Measurements from ENCODE around the gene FITM2. TPM values are rescaled to one million over a fixed set of nuclear protein-coding genes. Genes with fewer than 3 reads are reported as not detected.

The FITM2 gene
- total RNA-seq, 4 donors from 2014 or later, result 1.2 to 9.8 (median 6.7) TPM

DNA sequence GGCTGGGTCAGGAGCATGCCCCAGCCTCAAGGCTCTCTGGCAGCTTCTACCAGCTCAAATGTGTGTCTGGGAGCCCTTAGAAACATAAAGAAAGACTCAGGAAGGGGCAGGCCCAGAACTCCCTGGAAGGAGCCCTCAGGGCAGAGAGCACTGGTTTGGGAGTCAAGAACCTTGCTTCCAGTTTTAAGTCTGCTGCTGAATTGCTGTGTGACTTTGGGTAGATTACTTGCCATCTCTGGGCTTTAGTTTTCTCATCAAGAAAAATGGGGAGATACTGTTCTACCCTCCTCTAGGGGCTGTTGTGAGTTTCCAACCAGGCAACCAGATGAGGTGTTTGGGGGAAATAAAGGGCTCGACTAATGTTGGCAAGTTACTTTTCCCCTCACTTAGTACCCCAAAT, 55.1 kb downstream of the FITM2 start:
- intact Hi-C loops (cut with DNase I; ENCODE audit: low total_unique reads), result no loop called here
- TF ChIP-seq POLR2A (IDR thresholded peaks at IDR 0.05) (no peak), CTCF (IDR thresholded peaks at IDR 0.05) (no peak)

DNA sequence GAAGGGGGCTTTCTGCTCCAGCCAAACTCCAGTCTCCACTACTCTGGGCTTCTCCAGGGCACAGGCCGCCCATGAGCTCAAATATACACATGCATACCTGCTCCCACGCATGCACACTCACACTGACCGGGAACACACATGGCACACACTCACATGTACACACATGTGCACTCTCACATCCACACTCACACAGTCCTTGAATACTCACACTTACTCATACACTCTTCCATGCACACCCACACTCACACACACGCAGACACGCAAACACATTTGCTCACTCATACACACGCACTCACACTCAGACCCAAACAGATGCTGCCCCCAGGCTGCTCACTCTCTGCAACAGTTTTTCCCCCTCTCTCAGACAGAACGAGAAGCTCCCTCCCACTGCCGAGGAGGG, 56.9 kb downstream of the FITM2 start:
- Histone ChIP-seq H3K27ac (no peak overlapping the region), H3K27me3 (no peaks in the 10 kb centered on the region), H3K4me1 (no peaks in the 10 kb centered on the region), H3K36me3 (no peaks in the 10 kb centered on the region), H3K9me3 (no peaks in the 10 kb centered on the region), H3K4me3 (no peak overlapping the region)
- DNase-seq, result no peak
- intact Hi-C loops (cut with DNase I; ENCODE audit: low total_unique reads), result no loop called here
- TF ChIP-seq CTCF (IDR thresholded peaks at IDR 0.05) (no peak), POLR2A (IDR thresholded peaks at IDR 0.05) (no peak)

More for the DNA sequence above, 55.1 kb downstream of the FITM2 start:
- Histone ChIP-seq H3K36me3 (no peaks in the 10 kb centered on the region), H3K27me3 (no peaks in the 10 kb centered on the region), H3K4me3 (no peak overlapping the region), H3K9me3 (no peaks in the 10 kb centered on the region), H3K4me1 (no peaks in the 10 kb centered on the region), H3K27ac (no peak overlapping the region)
- DNase-seq, result no peak

GRCh38 chr20:44253528-44253927, 57.5 kb downstream of the FITM2 start:
- Histone ChIP-seq H3K36me3 (no peaks in the 10 kb centered on the region), H3K4me3 (no peak overlapping the region), H3K27me3 (no peaks in the 10 kb centered on the region), H3K27ac (no peak overlapping the region), H3K4me1 (no peaks in the 10 kb centered on the region), H3K9me3 (no peaks in the 10 kb centered on the region)
- DNase-seq, result no peak
- TF ChIP-seq POLR2A (IDR thresholded peaks at IDR 0.05), result no peak
- no peak for TF ChIP-seq CTCF (IDR thresholded peaks at IDR 0.05)
- intact Hi-C loops (cut with DNase I; ENCODE audit: low total_unique reads), result no loop called here

Small RNA genes lying within 50 kb of the gene (small RNA-seq; reads per million reads assigned to genes)
- gene RF00019, result not detected

Other genes starting within 250 kb of the FITM2 start
- gene JPH2, start 124.0 kb downstream of the FITM2 start, total RNA-seq, result 100 to 1,000 TPM in 1 of 4 donors, 10 to 100 TPM in 3; 17.6 to 133 (median 61.2) TPM
- gene OSER1, start 100.4 kb downstream of the FITM2 start, total RNA-seq, result 10 to 100 TPM; 33.8 to 76.2 (median 46.0) TPM
- gene GDAP1L1, start 63.9 kb downstream of the FITM2 start, total RNA-seq, result under 1 TPM in 1 of 4 donors, not detected in 3; 0.41 TPM
- not detected for gene R3HDML, start 25.8 kb upstream of the FITM2 start, total RNA-seq
- gene HNF4A, start 44.5 kb upstream of the FITM2 start, total RNA-seq, result under 1 TPM in 2 of 4 donors, not detected in 2; under 0.01 to 0.26 TPM
- 10 to 100 TPM in 2 of 4 donors, 1 to 10 TPM in 2; 4.9 to 18.2 (median 10.0) TPM for gene TTPAL, start 164.7 kb upstream of the FITM2 start, total RNA-seq
- gene SERINC3, start 210.9 kb upstream of the FITM2 start, total RNA-seq, result 100 to 1,000 TPM in 1 of 4 donors, 10 to 100 TPM in 3; 44.1 to 113 (median 58.3) TPM

Data from uterus (tissue), 4 donors.